Keratinocyte (primary cell): ENCODE measurements around the gene TUBE1. TPM values are rescaled to one million over a fixed set of nuclear protein-coding genes. Genes with fewer than 3 reads are reported as not detected.

Source experiments
- DNase-seq: peaks from one replicate; pipeline ENCODE4 v3.0.0-alpha.2; 2011; ENCODE audit warnings: low read depth, missing footprints, low spot score
- FAIRE-seq: peaks from 2 replicates; lab custom pipeline; 2011; peaks lifted over from hg19 to GRCh38; lab: Jason Lieb, UNC
- H2AFZ ChIP-seq: 2 replicates; pipeline ENCODE4 v1.6.0; 2012; ENCODE audit warnings: low read length, control low read depth, inconsistent platforms; ENCODE audit not compliant: control insufficient read depth
- H3K27ac ChIP-seq: 2 replicates; pipeline ENCODE4 v1.5.1; 2011; ENCODE audit warnings: low read length; ENCODE audit not compliant: control insufficient read depth, insufficient read depth
- H3K27me3 ChIP-seq: 3 replicates; pipeline ENCODE4 v1.6.0; 2011; ENCODE audit warnings: low read length; ENCODE audit not compliant: control insufficient read depth, insufficient read depth; ENCODE audit errors: extremely low read depth
- H3K36me3 ChIP-seq, 2 experiments: 2 replicates in 1 of 2; 3 replicates in 1 of 2; pipeline ENCODE4 v1.5.1; 2011; ENCODE audit warnings: low read length in 2 of 2, mild to moderate bottlenecking in 1 of 2; ENCODE audit not compliant: control insufficient read depth in 2 of 2, insufficient read depth in 2 of 2; ENCODE audit errors: extremely low read depth in 1 of 2
- H3K4me1 ChIP-seq: 3 replicates; pipeline ENCODE4 v1.5.1; 2011; ENCODE audit warnings: low read length; ENCODE audit not compliant: control insufficient read depth, insufficient read depth; ENCODE audit errors: extremely low read depth
- H3K4me2 ChIP-seq: 3 replicates; pipeline ENCODE4 v1.6.0; 2011; ENCODE audit warnings: low read depth, low read length; ENCODE audit not compliant: control insufficient read depth, insufficient read depth; ENCODE audit errors: extremely low read depth
- H3K4me3 ChIP-seq, 3 experiments: fragments of 200-600 bp in 1 of 3; sonication (generic) in 1 of 3; 2 replicates in 2 of 3; 3 replicates in 1 of 3; pipeline ENCODE4 v1.5.1; 2011 to 2016; ENCODE audit warnings: low read length in 3 of 3, mild to moderate bottlenecking in 3 of 3, control low read depth in 2 of 3, inconsistent platforms in 1 of 3, low read depth in 1 of 3, mixed read lengths in 1 of 3, mixed run types in 1 of 3, moderate library complexity in 1 of 3; ENCODE audit not compliant: control insufficient read depth in 2 of 3, insufficient read depth in 2 of 3; ENCODE audit errors: extremely low read depth in 1 of 3
- H3K79me2 ChIP-seq: 2 replicates; pipeline ENCODE4 v1.6.0; 2012; ENCODE audit warnings: low read length; ENCODE audit not compliant: control insufficient read depth, insufficient read depth
- H3K9ac ChIP-seq: 3 replicates; pipeline ENCODE4 v1.6.0; 2011; ENCODE audit warnings: low read length; ENCODE audit not compliant: control insufficient read depth, insufficient read depth; ENCODE audit errors: extremely low read depth
- H3K9me1 ChIP-seq: 3 replicates; pipeline ENCODE4 v1.6.0; 2011; ENCODE audit warnings: low read length; ENCODE audit not compliant: control insufficient read depth, insufficient read depth; ENCODE audit errors: extremely low read depth
- H3K9me3 ChIP-seq: 2 replicates; pipeline ENCODE4 v1.5.1; 2012; ENCODE audit warnings: low read depth, low read length; ENCODE audit not compliant: control insufficient read depth
- H4K20me1 ChIP-seq: 3 replicates; pipeline ENCODE4 v1.6.0; 2011; ENCODE audit warnings: low read length; ENCODE audit not compliant: control insufficient read depth, insufficient read depth; ENCODE audit errors: extremely low read depth
- EZH2 ChIP-seq: IDR thresholded peaks from one replicate; pipeline ENCODE4 v1.6.1; 2012; ENCODE audit warnings: inconsistent platforms, mild to moderate bottlenecking, low read length, moderate library complexity
- dilution Hi-C: fragments of 300-500 bp; cut with MboI; formaldehyde crosslinking; loops from one replicate; pipeline ENCODE4 v1.7.0; 2020; ENCODE audit warnings: low sequenced_read_pairs; ENCODE audit not compliant: extremely low pct_ligation_motif_present
- polyA plus RNA-seq, 5 experiments: library from polyadenylated mRNA; depleted of rRNA in 3 of 5; stranded (reverse) in 3 of 5; stranded (forward) in 1 of 5; unstranded in 1 of 5; fragments of >200 nt; gene quantifications; 1 replicate in 1 of 5; 2 replicates in 3 of 5; 3 replicates in 1 of 5; pipeline versions ENCODE4 v1.2.1 to v1.2.3, GENCODE V29; 2011 to 2012; ENCODE audit warnings: missing spikeins in 2 of 5, low read depth in 1 of 5, low replicate concordance in 1 of 5
- TF ChIP-seq, protein P1 (sequence below), 3 experiments: IDR thresholded peaks in 1 of 3; conservative IDR thresholded peaks in 1 of 3; optimal IDR thresholded peaks in 1 of 3; 2 replicates in 2 of 3; 3 replicates in 1 of 3; pipeline versions ENCODE3 to v1.5.1; 2011; ENCODE audit warnings: low read length in 3 of 3, mild to moderate bottlenecking in 3 of 3, moderate library complexity in 2 of 3, control low read depth in 1 of 3, inconsistent platforms in 1 of 3; ENCODE audit not compliant: insufficient read depth in 2 of 3; ENCODE audit errors: extremely low read depth in 1 of 3

Gene TUBE1
- polyA plus RNA-seq, 1 donor (not counting 4 experiments of a cell fraction or from before 2014, with no cell fraction given): 15.4 TPM

DNA sequence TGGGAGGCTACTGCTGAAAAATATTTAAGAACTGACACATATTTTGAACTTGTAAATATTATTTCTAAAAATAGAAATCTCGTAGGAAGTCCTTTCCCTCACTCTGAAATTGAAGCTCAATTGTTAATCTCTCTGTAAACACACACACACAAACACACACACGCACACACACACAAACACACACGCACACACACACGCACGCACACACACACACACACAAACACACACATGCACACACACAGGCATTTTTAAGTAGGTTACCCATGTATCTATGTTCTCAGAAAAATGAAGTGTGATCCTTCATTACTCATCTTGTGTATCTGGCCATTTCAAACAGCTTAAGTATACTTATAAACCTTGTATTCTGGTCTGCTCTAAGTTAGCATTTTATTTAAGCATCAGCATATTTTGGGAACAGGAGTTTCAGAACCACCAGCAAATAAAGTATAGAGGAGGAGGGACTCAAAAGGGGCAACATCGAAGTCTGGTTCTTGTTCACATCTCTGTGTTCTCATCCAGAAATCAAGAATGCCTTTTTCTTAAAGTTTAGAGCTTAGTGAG is 21.8 kb downstream of the TUBE1 start:
- Histone ChIP-seq H3K4me2 (no peak overlapping the region), H3K9me3 (no peaks in the 10 kb centered on the region), H3K36me3 (no peaks in the 10 kb centered on the region), H2AFZ (no peak overlapping the region), H3K9me1 (no peaks in the 10 kb centered on the region), H3K9ac (no peak overlapping the region), H3K27me3 (no peaks in the 10 kb centered on the region), H3K27ac (no peak overlapping the region), H4K20me1 (no peaks in the 10 kb centered on the region), H3K4me1 (no peaks in the 10 kb centered on the region), H3K79me2 (no peaks in the 10 kb centered on the region), H3K4me3 (no peak overlapping the region)
- DNase-seq (no peak), FAIRE-seq (no peak)
- dilution Hi-C loops: no loop called here
- no peak for TF ChIP-seq EZH2
- TF ChIP-seq, protein P1, sequence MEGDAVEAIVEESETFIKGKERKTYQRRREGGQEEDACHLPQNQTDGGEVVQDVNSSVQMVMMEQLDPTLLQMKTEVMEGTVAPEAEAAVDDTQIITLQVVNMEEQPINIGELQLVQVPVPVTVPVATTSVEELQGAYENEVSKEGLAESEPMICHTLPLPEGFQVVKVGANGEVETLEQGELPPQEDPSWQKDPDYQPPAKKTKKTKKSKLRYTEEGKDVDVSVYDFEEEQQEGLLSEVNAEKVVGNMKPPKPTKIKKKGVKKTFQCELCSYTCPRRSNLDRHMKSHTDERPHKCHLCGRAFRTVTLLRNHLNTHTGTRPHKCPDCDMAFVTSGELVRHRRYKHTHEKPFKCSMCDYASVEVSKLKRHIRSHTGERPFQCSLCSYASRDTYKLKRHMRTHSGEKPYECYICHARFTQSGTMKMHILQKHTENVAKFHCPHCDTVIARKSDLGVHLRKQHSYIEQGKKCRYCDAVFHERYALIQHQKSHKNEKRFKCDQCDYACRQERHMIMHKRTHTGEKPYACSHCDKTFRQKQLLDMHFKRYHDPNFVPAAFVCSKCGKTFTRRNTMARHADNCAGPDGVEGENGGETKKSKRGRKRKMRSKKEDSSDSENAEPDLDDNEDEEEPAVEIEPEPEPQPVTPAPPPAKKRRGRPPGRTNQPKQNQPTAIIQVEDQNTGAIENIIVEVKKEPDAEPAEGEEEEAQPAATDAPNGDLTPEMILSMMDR (optimal IDR thresholded peaks at IDR 0.05 in 1 of 3, IDR thresholded peaks at IDR 0.05 in 1 of 3, conservative IDR thresholded peaks at IDR 0.05 in 1 of 3; ENCODE audit: extremely low read depth in 1 of 3, insufficient read depth in 2 of 3, low read length in 3 of 3): no peak

DNA sequence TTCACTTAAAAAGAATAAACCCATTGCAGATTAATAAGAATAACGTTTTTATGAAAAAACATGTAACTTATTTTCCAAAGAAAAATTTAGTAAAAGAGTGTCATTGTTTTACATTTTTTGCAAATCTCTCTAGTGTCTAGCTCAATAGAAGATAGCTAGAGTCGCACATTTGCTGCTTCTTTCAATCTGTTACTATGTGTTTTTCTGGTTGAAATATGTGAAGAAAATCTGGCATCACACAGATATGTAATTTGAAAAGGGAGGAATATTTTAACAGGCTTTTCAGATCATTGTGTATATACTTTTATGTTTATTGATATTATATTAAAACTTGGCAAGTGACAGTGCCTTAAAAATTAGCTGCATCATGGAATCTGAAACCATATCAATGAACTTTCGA is 24.3 kb downstream of the TUBE1 start:
- Histone ChIP-seq H3K4me3 (no peak overlapping the region), H3K4me2 (no peak overlapping the region), H3K36me3 (no peaks in the 10 kb centered on the region), H3K9me1 (no peaks in the 10 kb centered on the region), H3K9me3 (no peaks in the 10 kb centered on the region), H2AFZ (no peak overlapping the region), H3K4me1 (no peaks in the 10 kb centered on the region), H3K27me3 (no peaks in the 10 kb centered on the region), H4K20me1 (no peaks in the 10 kb centered on the region), H3K27ac (no peak overlapping the region), H3K9ac (no peak overlapping the region), H3K79me2 (no peaks in the 10 kb centered on the region)
- DNase-seq: no peak
- FAIRE-seq: no peak
- no peak for TF ChIP-seq EZH2
- TF ChIP-seq, protein P1 (optimal IDR thresholded peaks at IDR 0.05 in 1 of 3, IDR thresholded peaks at IDR 0.05 in 1 of 3, conservative IDR thresholded peaks at IDR 0.05 in 1 of 3; ENCODE audit: extremely low read depth in 1 of 3, insufficient read depth in 2 of 3, low read length in 3 of 3): no peak
- dilution Hi-C loops: no loop called here
